Mesenchymal stem cell (in vitro differentiated cells and primary cell): ENCODE measurements around the gene FSTL3.
A peak's percentile ranks its signal among the peaks of the same experiment; 100 is the strongest.

Experiments
- DNase-seq: peaks from one replicate; pipeline ENCODE4 v3.0.0-alpha.2; 2013
- H2AFZ ChIP-seq: one replicate; pipeline ENCODE4 v1.6.1; 2013; ENCODE audit warnings: low read depth, mild to moderate bottlenecking, control low read depth, inconsistent platforms, low read length, moderate library complexity
- H2AK5ac ChIP-seq: 2 replicates; pipeline ENCODE4 v1.6.1; 2013; ENCODE audit warnings: low read length, moderate library complexity, mild to moderate bottlenecking, inconsistent platforms; ENCODE audit not compliant: severe bottlenecking
- H2BK120ac ChIP-seq: one replicate; pipeline ENCODE4 v1.6.1; 2013; ENCODE audit warnings: low read depth, mild to moderate bottlenecking, inconsistent platforms, low read length, moderate library complexity
- H2BK12ac ChIP-seq, 2 experiments: one replicate each; pipeline ENCODE4 v1.6.1; 2013; ENCODE audit warnings: inconsistent platforms in 2 of 2, low read length in 2 of 2, mild to moderate bottlenecking in 2 of 2, moderate library complexity in 2 of 2, control low read depth in 1 of 2
- H2BK15ac ChIP-seq: one replicate; pipeline ENCODE4 v1.6.1; 2013; ENCODE audit warnings: mild to moderate bottlenecking, low read depth, inconsistent platforms; ENCODE audit not compliant: poor library complexity, severe bottlenecking
- H2BK5ac ChIP-seq: 2 replicates; pipeline ENCODE4 v1.6.1; 2013; ENCODE audit warnings: low read depth, mild to moderate bottlenecking, low read length, control low read depth, inconsistent platforms; ENCODE audit not compliant: poor library complexity, severe bottlenecking
- H3K14ac ChIP-seq, 2 experiments: one replicate each; pipeline ENCODE4 v1.6.1; 2013; ENCODE audit warnings: inconsistent platforms in 2 of 2, low read length in 2 of 2, control low read depth in 1 of 2, mild to moderate bottlenecking in 1 of 2, moderate library complexity in 1 of 2
- H3K18ac ChIP-seq, 2 experiments: one replicate each; pipeline ENCODE4 v1.6.1; 2013; ENCODE audit warnings: inconsistent platforms in 2 of 2, low read length in 2 of 2, control low read depth in 1 of 2, low read depth in 1 of 2, mild to moderate bottlenecking in 1 of 2
- H3K23ac ChIP-seq, 2 experiments: one replicate each; pipeline ENCODE4 v1.6.1; 2013; ENCODE audit warnings: inconsistent platforms in 2 of 2, low read length in 2 of 2, mild to moderate bottlenecking in 2 of 2, moderate library complexity in 2 of 2, control low read depth in 1 of 2
- H3K27ac ChIP-seq: 2 replicates; pipeline ENCODE4 v1.5.1; 2013; ENCODE audit warnings: mild to moderate bottlenecking, moderate library complexity, low read length, control low read depth, inconsistent platforms; ENCODE audit not compliant: poor library complexity, severe bottlenecking
- H3K27me3 ChIP-seq, 2 experiments: 2 replicates each; pipeline versions ENCODE4 v1.6.1 to v1.7.0; 2013; ENCODE audit warnings: low read length in 2 of 2, mild to moderate bottlenecking in 2 of 2, moderate library complexity in 2 of 2, control low read depth in 1 of 2, inconsistent platforms in 1 of 2; ENCODE audit not compliant: control insufficient read depth in 1 of 2, insufficient read depth in 1 of 2
- H3K36me3 ChIP-seq, 2 experiments: 2 replicates each; pipeline versions ENCODE4 v1.6.1 to v1.7.0; 2013; ENCODE audit warnings: low read length in 2 of 2, control low read depth in 1 of 2, inconsistent platforms in 1 of 2, low read depth in 1 of 2, mild to moderate bottlenecking in 1 of 2; ENCODE audit not compliant: insufficient read depth in 2 of 2, control insufficient read depth in 1 of 2
- H3K4ac ChIP-seq, 2 experiments: one replicate each; pipeline ENCODE4 v1.6.1; 2013; ENCODE audit warnings: inconsistent platforms in 2 of 2, low read length in 2 of 2, mild to moderate bottlenecking in 2 of 2, moderate library complexity in 2 of 2, control low read depth in 1 of 2, low read depth in 1 of 2
- H3K4me1 ChIP-seq: 2 replicates; pipeline ENCODE4 v1.6.1; 2013; ENCODE audit warnings: low read depth, low read length, control low read depth; ENCODE audit not compliant: control insufficient read depth, insufficient read depth
- H3K4me2 ChIP-seq: 2 replicates; pipeline ENCODE4 v1.6.1; 2013; ENCODE audit warnings: low read length, mild to moderate bottlenecking, inconsistent platforms; ENCODE audit not compliant: poor library complexity, severe bottlenecking
- H3K4me3 ChIP-seq, 2 experiments: 2 replicates each; pipeline versions ENCODE4 v1.5.1 to v1.7.0; 2013; ENCODE audit warnings: low read length in 2 of 2, mild to moderate bottlenecking in 2 of 2, control low read depth in 1 of 2, low read depth in 1 of 2; ENCODE audit not compliant: insufficient read depth in 1 of 2
- H3K79me1 ChIP-seq: replicated peaks from 2 replicates; pipeline ENCODE4 v1.6.1; 2013; ENCODE audit warnings: mild to moderate bottlenecking, control low read depth, low read length, inconsistent platforms; ENCODE audit not compliant: poor library complexity, severe bottlenecking
- H3K9ac ChIP-seq: 2 replicates; pipeline ENCODE4 v1.7.0; 2013; ENCODE audit warnings: mild to moderate bottlenecking, low read length, moderate library complexity
- H3K9me3 ChIP-seq: 2 replicates; pipeline ENCODE4 v1.7.0; 2013; ENCODE audit warnings: mild to moderate bottlenecking, low read length; ENCODE audit not compliant: control insufficient read depth
- H4K8ac ChIP-seq: one replicate; pipeline ENCODE4 v1.6.1; 2013; ENCODE audit warnings: inconsistent platforms, mild to moderate bottlenecking, low read length, moderate library complexity
- H4K91ac ChIP-seq: one replicate; pipeline ENCODE4 v1.6.1; 2013; ENCODE audit warnings: mild to moderate bottlenecking, low read length, inconsistent platforms
- WGBS: methylation state at CpG from one replicate; pipeline ENCODE4 v1.1.7; 2013; ENCODE audit warnings: mixed read lengths; 5-methylcytosine and 5-hydroxymethylcytosine counted together

The FSTL3 gene

GRCh38 chr19:682678-683320, 6.6 kb downstream of the FSTL3 start:
- no peak overlapping the region for H3K4me3 ChIP-seq
- H3K4ac ChIP-seq = peak overlapping the region in 1 of 2 experiments; percentile 38
- no peak overlapping the region for H2AFZ ChIP-seq
- H2BK5ac ChIP-seq = no peak overlapping the region
- H3K79me1 ChIP-seq = peaks cover 5% of the 10 kb centered on the region
- H3K9me3 ChIP-seq = no peaks in the 10 kb centered on the region
- H3K18ac ChIP-seq = no peak overlapping the region
- peaks cover 0 to 22% of the 10 kb centered on the region in 2 experiments for H3K36me3 ChIP-seq
- DNase-seq = no peak
- H3K9ac ChIP-seq = no peak overlapping the region
- H3K23ac ChIP-seq = no peak overlapping the region
- H3K27me3 ChIP-seq = no peaks in the 10 kb centered on the region
- WGBS = 93% methylated on average over 25 of the region's 25 CpGs
- H2BK15ac ChIP-seq = no peak overlapping the region
- no peak overlapping the region for H3K14ac ChIP-seq
- H3K4me1 ChIP-seq = peaks cover 24% of the 10 kb centered on the region
- H3K4me2 ChIP-seq = no peak overlapping the region
- H4K8ac ChIP-seq = no peak overlapping the region
- no peak overlapping the region for H2BK120ac ChIP-seq
- H2BK12ac ChIP-seq = no peak overlapping the region
- H4K91ac ChIP-seq = no peak overlapping the region
- no peak overlapping the region for H2AK5ac ChIP-seq
- no peak overlapping the region for H3K27ac ChIP-seq

DNA sequence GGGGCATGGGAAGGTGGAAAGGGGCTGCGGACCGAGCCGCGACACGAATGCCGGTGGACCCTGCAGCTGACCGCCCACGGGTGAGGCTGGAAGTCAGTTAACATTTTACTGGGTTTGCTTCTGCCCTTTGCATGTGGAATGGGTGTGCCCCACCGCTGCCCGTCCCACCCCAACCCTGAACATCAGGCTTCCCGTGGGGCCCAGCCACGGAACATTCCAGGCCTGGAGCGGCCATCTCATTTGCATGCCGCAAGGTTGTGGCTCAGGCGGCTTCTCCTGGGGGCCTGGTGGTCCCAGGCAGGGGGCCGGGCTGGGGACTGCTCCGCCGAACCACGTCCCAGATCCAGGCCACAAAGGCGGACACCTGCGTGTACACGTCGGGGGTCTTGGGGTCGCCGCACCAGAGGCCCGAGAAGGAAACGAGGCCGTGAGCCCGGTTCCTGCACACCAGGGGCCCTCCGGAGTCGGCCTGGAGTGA, 9.3 kb downstream of the FSTL3 start:
- Histone ChIP-seq H3K18ac (no peak overlapping the region), H2BK5ac (no peak overlapping the region), H3K14ac (no peak overlapping the region), H3K4me1 (peaks cover 9% of the 10 kb centered on the region), H3K9me3 (no peaks in the 10 kb centered on the region), H2BK12ac (no peak overlapping the region), H3K27ac (no peak overlapping the region), H3K4me3 (no peak overlapping the region), H3K4me2 (no peak overlapping the region), H3K36me3 (peaks cover 0 to 22% of the 10 kb centered on the region in 2 experiments), H3K79me1 (no peaks in the 10 kb centered on the region), H3K9ac (no peak overlapping the region), H4K91ac (no peak overlapping the region), H3K27me3 (no peaks in the 10 kb centered on the region), H2AK5ac (no peak overlapping the region), H2BK15ac (no peak overlapping the region), H3K23ac (no peak overlapping the region), H2BK120ac (no peak overlapping the region), H3K4ac (no peak overlapping the region), H4K8ac (no peak overlapping the region), H2AFZ (no peak overlapping the region)
- WGBS = 94% methylated on average over 31 of the region's 31 CpGs
- no peak for DNase-seq

DNA sequence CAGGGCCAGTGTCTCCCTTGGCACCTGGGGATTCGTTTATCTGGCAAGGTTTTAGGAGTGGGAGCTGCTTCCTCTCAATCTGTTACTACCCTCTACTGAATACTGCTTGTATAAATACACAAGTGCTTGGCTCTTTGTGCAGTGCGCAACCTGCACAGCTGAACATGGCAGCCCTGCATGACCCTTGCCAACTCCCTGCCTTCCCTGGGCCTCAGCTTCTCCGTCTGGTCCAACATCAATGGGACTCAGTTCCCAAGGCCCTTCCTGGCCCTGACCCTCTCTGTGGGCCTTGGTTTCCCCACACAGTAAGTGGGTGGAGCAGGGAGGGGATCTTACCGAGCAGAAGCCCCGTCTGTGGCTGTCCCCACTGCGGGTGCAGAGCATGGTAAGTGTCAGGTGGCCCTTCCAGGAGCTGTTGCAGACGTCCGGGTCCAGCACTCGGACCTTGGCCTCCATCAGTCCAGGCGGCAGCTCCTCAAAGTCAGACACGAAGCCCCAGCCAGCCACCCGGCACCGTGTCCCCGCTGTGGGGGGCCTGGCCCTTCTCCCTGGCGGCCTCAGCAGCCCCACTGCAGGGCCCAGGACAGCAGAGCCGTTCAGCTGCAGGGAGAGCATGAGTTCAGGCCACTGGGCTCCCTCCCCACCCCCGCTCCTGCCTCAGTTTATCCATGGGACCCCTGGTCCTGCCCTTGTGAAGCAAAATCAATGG, 10.6 kb downstream of the FSTL3 start:
- H3K36me3 ChIP-seq = peaks cover 0 to 15% of the 10 kb centered on the region in 2 experiments

DNA sequence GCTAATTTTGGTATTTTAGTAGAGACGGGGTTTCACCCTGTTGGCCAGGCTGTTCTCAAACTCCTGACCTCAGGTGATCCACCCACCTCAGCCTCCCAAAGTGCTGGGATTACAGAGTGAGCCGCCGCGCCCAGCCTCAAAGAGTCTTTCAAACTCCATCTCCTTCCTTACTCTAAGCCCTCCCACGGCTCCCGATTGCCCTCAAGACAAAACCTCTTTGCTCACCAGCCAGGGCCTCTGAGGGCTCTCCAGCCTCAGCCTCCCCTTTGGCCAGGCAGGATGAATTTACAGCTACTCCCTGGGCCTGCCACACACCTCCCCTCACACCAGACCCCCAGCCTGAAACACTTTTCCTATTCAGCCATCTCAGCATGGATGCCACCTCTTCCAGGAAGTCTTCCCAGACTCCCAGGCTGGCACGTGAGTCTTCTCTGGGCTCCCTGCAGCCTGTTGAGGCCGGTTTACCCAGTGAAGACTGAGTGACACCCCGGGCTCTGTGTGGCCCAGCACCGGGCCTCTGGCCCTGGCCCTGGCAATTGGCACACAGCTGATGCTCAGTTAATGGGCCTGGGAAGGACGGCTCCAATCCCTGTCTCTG, 11.5 kb downstream of the FSTL3 start:
- H3K4me2 ChIP-seq = no peak overlapping the region
- no peak overlapping the region for H2AK5ac ChIP-seq
- no peak overlapping the region for H3K4ac ChIP-seq
- no peak overlapping the region for H2BK15ac ChIP-seq
- no peaks in the 10 kb centered on the region for H3K9me3 ChIP-seq
- peak overlapping the region; percentile 24 for H4K8ac ChIP-seq
- WGBS = 89% methylated on average over 11 of the region's 11 CpGs
- no peak for DNase-seq
- no peak overlapping the region for H3K23ac ChIP-seq
- no peak overlapping the region for H2BK12ac ChIP-seq
- no peak overlapping the region for H3K27ac ChIP-seq
- no peak overlapping the region for H3K4me3 ChIP-seq
- no peak overlapping the region for H2AFZ ChIP-seq
- no peak overlapping the region for H2BK5ac ChIP-seq
- H3K18ac ChIP-seq = no peak overlapping the region
- H4K91ac ChIP-seq = no peak overlapping the region
- H2BK120ac ChIP-seq = no peak overlapping the region
- H3K79me1 ChIP-seq = no peaks in the 10 kb centered on the region
- no peak overlapping the region for H3K9ac ChIP-seq
- H3K27me3 ChIP-seq = no peaks in the 10 kb centered on the region
- no peak overlapping the region for H3K14ac ChIP-seq
- peaks cover 5% of the 10 kb centered on the region for H3K4me1 ChIP-seq
- peaks cover 0 to 7% of the 10 kb centered on the region in 2 experiments for H3K36me3 ChIP-seq

More for the DNA sequence above, 10.6 kb downstream of the FSTL3 start:
- 80% methylated on average over 17 of the region's 17 CpGs for WGBS
- peak overlapping the region; percentile 7 for H4K8ac ChIP-seq
- no peak for DNase-seq
- H3K4me1 ChIP-seq = peaks cover 5% of the 10 kb centered on the region
- H2AFZ ChIP-seq = no peak overlapping the region
- H2BK15ac ChIP-seq = peak overlapping the region; percentile 9
- H3K18ac ChIP-seq = no peak overlapping the region
- H3K9ac ChIP-seq = no peak overlapping the region
- no peak overlapping the region for H3K4me2 ChIP-seq
- H3K4ac ChIP-seq = no peak overlapping the region
- no peak overlapping the region for H2BK5ac ChIP-seq
- H3K27me3 ChIP-seq = no peaks in the 10 kb centered on the region
- H3K14ac ChIP-seq = no peak overlapping the region
- no peak overlapping the region for H3K4me3 ChIP-seq
- no peak overlapping the region for H2BK12ac ChIP-seq
- no peaks in the 10 kb centered on the region for H3K79me1 ChIP-seq
- no peak overlapping the region for H2AK5ac ChIP-seq
- H4K91ac ChIP-seq = no peak overlapping the region
- H3K9me3 ChIP-seq = no peaks in the 10 kb centered on the region
- no peak overlapping the region for H2BK120ac ChIP-seq
- H3K27ac ChIP-seq = no peak overlapping the region
- no peak overlapping the region for H3K23ac ChIP-seq
